Measurements from ENCODE around the gene RIMBP2.

Gene RIMBP2

GRCh38 chr12:130517588-130517987 is 198.5 kb downstream of the RIMBP2 start:
- no peak for TF ChIP-seq CTCF (IDR thresholded peaks at IDR 0.05; ENCODE audit: borderline replicate concordance, control extremely low read depth, extremely low read depth, insufficient read depth, missing control alignments)
- no peak for DNase-seq (ENCODE audit: low spot score)
- in situ Hi-C loops (cut with MboI; ENCODE audit: low sequenced_read_pairs, unreplicated experiment), result no loop called here

DNA sequence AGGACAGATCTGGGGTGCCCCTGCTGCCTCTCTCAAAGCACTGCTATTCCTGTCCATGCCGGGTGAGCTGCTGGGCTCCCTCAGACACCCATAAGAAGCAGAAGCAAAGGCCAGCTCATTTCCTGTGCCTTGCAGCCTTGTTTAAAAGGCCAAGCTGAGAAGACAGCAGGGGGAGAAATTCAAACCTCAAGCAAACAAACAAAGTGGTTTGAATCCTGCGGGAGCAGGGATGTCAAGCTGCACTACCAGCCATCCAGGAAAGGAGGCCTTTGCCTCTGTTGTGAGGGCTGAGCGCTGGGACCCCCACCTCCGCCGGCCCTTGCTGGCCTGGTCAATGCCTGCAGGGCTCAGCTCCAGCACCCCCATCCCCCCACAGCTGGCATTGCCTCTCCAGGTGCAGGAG is 201.9 kb downstream of the RIMBP2 start:
- DNase-seq (ENCODE audit: low spot score), result no peak
- in situ Hi-C loops (cut with MboI; ENCODE audit: low sequenced_read_pairs, unreplicated experiment), result no loop called here
- TF ChIP-seq CTCF (IDR thresholded peaks at IDR 0.05; ENCODE audit: borderline replicate concordance, control extremely low read depth, extremely low read depth, insufficient read depth, missing control alignments), result no peak

DNA sequence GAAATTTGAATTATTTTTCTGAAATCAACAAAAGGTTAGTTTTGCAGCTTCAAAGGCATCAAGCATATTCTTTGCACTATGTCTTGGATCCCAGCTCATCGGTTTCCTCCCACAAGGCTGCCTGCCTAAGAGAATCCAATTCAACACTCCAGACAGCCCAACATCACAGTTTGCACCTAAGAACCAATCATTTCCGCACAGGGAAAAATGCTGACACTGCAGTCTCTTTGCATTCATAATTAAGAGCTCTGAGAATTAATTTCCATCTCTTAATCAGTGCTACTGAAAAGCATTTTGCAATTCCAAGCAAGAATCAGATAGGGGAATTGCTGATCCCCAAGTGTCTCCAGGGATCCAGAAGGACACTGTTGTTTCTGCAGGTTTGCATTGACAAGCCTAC is 202.5 kb downstream of the RIMBP2 start:
- no peak for DNase-seq (ENCODE audit: low spot score)
- TF ChIP-seq CTCF (IDR thresholded peaks at IDR 0.05; ENCODE audit: borderline replicate concordance, control extremely low read depth, extremely low read depth, insufficient read depth, missing control alignments), result no peak
- in situ Hi-C loops (cut with MboI; ENCODE audit: low sequenced_read_pairs, unreplicated experiment), result no loop called here

DNA sequence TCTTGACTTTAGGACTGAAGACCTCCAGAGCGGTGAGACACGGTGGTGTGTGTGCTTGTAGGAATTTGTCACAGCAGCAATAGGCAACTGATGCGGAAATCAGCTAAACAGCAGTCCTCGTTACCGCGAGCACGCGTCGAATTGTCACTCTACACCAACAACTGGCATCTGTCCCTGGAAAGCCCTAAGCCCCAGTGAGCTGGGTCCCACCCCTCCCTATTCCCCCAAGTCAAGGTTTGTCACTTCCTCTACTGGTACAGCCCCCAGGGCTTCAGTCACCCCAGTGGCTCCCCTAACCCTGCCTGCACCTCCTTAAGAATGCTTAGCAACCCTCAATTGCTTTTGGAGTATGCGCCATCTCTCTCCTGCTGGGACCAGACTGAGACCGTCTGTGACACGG is 204.8 kb downstream of the RIMBP2 start:
- in situ Hi-C loops (cut with MboI; ENCODE audit: low sequenced_read_pairs, unreplicated experiment), result no loop called here
- no peak for DNase-seq (ENCODE audit: low spot score)
- TF ChIP-seq CTCF (IDR thresholded peaks at IDR 0.05; ENCODE audit: borderline replicate concordance, control extremely low read depth, extremely low read depth, insufficient read depth, missing control alignments), result no peak

GRCh38 chr12:130509454-130509853 is 206.6 kb downstream of the RIMBP2 start:
- no peak for DNase-seq (ENCODE audit: low spot score)
- in situ Hi-C loops (cut with MboI; ENCODE audit: low sequenced_read_pairs, unreplicated experiment), result no loop called here
- no peak for TF ChIP-seq CTCF (IDR thresholded peaks at IDR 0.05; ENCODE audit: borderline replicate concordance, control extremely low read depth, extremely low read depth, insufficient read depth, missing control alignments)

- no peak for DNase-seq (ENCODE audit: low spot score)
- TF ChIP-seq CTCF (IDR thresholded peaks at IDR 0.05; ENCODE audit: borderline replicate concordance, control extremely low read depth, extremely low read depth, insufficient read depth, missing control alignments), result no peak
- in situ Hi-C loops (cut with MboI; ENCODE audit: low sequenced_read_pairs, unreplicated experiment), result no loop called here
Measured at GRCh38 chr12:130508847-130509246, 207.3 kb downstream of the RIMBP2 start.

GRCh38 chr12:130508318-130508717 is 207.8 kb downstream of the RIMBP2 start:
- in situ Hi-C loops (cut with MboI; ENCODE audit: low sequenced_read_pairs, unreplicated experiment), result no loop called here
- no peak for TF ChIP-seq CTCF (IDR thresholded peaks at IDR 0.05; ENCODE audit: borderline replicate concordance, control extremely low read depth, extremely low read depth, insufficient read depth, missing control alignments)
- no peak for DNase-seq (ENCODE audit: low spot score)
